SW 1271 (cell line): ENCODE results near the gene MAEA.

Experiments used
- DNase-seq, 2 experiments: peaks; one replicate each; lab custom pipeline; 2025; lab: John Stamatoyannopoulos, UW

MAEA gene

GRCh38 chr4:1249731-1250526 is 39.8 kb upstream of the MAEA start:
- DNase-seq = no peak

GRCh38 chr4:1250527-1250812 is 39.2 kb upstream of the MAEA start:
- no peak for DNase-seq

- no peak for DNase-seq
Measured at GRCh38 chr4:1250921-1251772, 38.5 kb upstream of the MAEA start.

GRCh38 chr4:1251773-1252066 is 38.0 kb upstream of the MAEA start:
- DNase-seq = no peak

GRCh38 chr4:1252928-1253492 is 36.7 kb upstream of the MAEA start:
- no peak for DNase-seq

GRCh38 chr4:1253831-1254230 is 35.9 kb upstream of the MAEA start:
- no peak for DNase-seq

- no peak for DNase-seq
Measured at GRCh38 chr4:1255151-1255550, 34.5 kb upstream of the MAEA start.

GRCh38 chr4:1255699-1256098 is 34.0 kb upstream of the MAEA start:
- DNase-seq = no peak

GRCh38 chr4:1258457-1258856 is 31.2 kb upstream of the MAEA start:
- DNase-seq = no peak

GRCh38 chr4:1259966-1260365 is 29.7 kb upstream of the MAEA start:
- no peak for DNase-seq

- no peak for DNase-seq
Measured at GRCh38 chr4:1260418-1261106, 29.1 kb upstream of the MAEA start.

GRCh38 chr4:1261107-1261928 is 28.4 kb upstream of the MAEA start:
- DNase-seq = no peak

GRCh38 chr4:1264942-1265341 is 24.7 kb upstream of the MAEA start:
- DNase-seq = no peak

GRCh38 chr4:1265351-1265750 is 24.3 kb upstream of the MAEA start:
- DNase-seq = no peak

- DNase-seq = no peak
Measured at GRCh38 chr4:1266881-1267763, 22.6 kb upstream of the MAEA start.

- DNase-seq = no peak
Measured at GRCh38 chr4:1269209-1269608, 20.5 kb upstream of the MAEA start.

- DNase-seq = no peak
Measured at GRCh38 chr4:1271686-1272085, 18.0 kb upstream of the MAEA start.

- DNase-seq = no peak
Measured at GRCh38 chr4:1274871-1275270, 14.8 kb upstream of the MAEA start.

- DNase-seq = no peak
Measured at GRCh38 chr4:1276984-1277383, 12.7 kb upstream of the MAEA start.

GRCh38 chr4:1277667-1278665 is 11.7 kb upstream of the MAEA start:
- no peak for DNase-seq
